GM18519 (cell line): Measurements from ENCODE around the gene GCN1.
"Not testable (repeated sequence)": the region's sequence is repeated elsewhere in the genome, so short reads cannot be mapped to it uniquely, and the experiment has no call there.

ENCODE experiments used
- ATAC-seq: cut with Tn5 transposase; IDR thresholded peaks from one replicate; pipeline ENCODE4 v1.9.1; 2021; ENCODE audit warnings: mild to moderate bottlenecking, moderate library complexity; ENCODE audit not compliant: unreplicated experiment, low FRiP score

Gene GCN1

DNA sequence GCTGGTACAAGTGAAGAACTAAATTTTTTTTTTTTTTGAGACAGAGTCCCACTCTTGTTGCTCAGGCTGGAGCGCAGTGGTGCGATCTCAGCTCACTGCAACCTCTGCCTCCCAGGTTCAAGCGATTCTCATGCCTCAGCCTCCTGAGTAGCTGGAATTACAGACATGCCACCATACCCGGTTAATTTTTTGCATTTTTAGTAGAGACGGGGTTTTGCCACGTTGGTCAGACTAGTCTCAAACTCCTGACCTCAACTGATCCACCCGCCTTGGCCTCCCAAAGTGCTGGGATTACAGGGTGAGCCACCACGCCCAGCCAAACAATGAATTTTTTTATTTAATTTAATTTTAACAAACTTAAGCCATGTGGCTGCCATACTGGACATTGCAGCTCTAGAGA lies 1.2 kb downstream of the GCN1 start:
- not testable (repeated sequence) for ATAC-seq

- no peak for ATAC-seq
Observed at GRCh38 chr12:120190985-120191480, 3.5 kb downstream of the GCN1 start.

GRCh38 chr12:120190386-120190785 lies 4.1 kb downstream of the GCN1 start:
- no peak for ATAC-seq

DNA sequence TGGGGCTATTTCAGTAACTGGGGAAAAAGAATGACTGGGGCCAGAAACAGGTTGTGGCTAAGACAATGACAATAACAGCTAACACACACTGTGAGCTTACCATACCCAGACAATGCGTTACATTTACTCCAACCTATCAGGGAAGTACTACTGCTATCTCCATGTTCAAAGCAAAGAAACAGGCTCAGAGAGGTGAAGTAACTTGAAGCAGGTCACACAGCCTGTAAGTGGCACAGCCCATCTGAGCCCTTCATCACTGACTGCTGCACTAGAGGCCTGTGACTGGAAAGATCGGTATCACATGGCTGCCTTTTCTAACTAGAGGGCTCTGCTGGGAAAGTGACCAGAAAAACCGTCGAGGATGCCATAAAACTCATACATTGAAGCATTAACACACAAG lies 7.9 kb downstream of the GCN1 start:
- ATAC-seq = no peak

DNA sequence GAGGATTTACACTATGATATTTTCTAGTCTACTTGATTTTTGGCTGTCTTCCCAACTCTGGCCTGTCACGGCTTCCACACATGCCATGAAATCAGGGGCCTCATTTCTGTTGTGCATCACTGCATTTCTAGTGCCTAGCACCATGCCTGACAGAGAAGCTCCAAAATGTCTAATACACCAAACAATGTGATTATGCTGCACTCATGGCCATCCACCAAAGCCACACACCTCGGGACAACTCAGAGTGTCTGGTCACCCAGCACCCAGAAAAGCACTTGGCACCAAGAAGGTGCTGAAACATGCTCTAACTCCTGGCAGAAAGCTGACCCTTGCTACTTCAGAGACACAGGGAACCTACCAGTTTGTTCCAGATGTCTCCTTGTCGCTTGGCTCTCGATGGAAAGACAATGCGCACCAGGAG lies 11.3 kb downstream of the GCN1 start:
- ATAC-seq = no peak

DNA sequence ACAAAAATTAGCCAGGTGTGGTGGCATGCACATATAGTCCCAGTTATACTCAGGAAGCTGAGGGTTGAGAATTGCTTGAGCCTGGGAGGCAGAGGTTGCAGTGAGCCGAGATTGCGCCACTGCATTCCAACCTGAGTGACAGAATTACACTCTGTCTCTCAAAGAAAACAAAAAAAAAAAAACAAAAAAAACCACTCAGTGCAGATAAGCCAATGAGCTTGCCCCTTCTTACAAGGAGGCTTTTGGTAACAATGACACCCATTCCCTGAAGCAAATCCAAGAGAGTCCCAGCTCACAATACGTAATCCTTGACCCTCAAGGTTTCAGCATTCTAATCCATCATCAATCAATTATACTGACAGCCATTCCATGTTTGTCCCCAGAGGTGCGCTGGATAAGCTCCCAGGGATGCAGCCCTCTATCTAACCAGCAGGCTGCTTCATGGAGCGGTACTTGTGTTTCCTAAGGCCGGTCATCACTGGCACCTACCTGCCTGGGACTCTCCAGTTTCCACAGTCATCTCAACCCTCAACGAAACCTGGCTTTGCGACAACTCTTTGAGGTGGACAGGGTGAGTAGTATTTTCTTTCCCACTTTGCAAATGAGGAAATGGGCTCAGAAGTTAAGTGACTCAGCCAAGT lies 12.4 kb downstream of the GCN1 start:
- no peak for ATAC-seq

DNA sequence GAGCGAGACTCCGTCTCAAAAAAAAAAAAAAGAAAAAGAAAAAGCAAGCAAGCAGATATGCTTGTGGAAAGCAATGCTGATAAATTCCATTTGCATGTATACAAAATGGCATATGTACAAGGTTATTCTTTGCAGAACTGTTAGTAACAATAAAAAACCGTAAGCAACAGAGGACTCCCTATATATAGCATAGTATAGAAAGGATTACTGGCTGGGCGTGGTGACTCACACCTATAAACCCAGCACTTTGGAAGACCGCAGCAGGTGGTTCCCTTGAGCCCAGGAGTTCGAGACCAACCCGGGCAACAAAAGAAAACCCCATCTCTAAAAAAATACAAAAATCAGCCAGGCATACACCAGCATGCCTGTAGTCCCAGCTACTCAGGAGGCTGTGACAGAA lies 13.5 kb downstream of the GCN1 start:
- ATAC-seq = no peak

GRCh38 chr12:120175537-120175936 lies 19.0 kb downstream of the GCN1 start:
- ATAC-seq = no peak

- no peak for ATAC-seq
Observed at GRCh38 chr12:120175062-120175461, 19.5 kb downstream of the GCN1 start.

- no peak for ATAC-seq
Observed at GRCh38 chr12:120172053-120172452, 22.5 kb downstream of the GCN1 start.

DNA sequence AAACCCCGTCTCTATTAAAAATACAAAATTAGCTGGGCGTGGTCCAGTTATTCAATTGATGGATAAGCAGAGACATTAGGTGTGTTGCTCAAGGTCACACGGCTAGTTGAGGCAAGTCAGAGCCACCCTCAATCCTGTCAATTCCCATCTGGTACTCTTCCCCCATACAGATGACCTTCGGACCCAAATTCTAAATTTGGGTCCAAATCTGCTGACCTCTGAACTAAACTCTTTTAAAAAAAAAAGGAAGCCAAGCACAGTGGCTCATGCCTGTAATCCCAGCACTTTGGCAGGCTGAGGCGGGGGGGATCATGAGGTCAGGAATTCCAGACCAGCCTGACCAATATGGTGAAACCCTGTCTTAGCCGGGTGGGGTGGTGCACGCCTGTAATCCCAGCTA lies 23.9 kb downstream of the GCN1 start:
- ATAC-seq = no peak

DNA sequence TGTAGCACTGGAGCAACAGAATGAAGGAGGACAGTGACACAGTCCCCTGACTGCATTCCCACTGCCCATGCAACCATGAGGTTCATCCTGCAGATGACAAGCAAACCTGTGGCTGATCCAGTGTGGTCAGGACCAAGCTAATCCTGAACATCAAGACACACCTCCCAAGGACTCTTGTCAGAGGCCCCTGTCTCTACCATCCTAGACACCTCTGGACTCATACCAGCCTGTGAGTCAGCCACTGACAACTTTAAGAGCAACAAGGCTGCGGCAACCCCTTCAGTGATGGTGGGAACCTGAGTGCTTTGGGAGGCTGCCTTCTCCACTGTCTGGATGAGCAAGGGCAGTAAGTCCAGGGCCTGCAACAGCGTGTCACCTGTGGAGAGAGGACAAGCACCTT lies 24.6 kb downstream of the GCN1 start:
- no peak for ATAC-seq

- no peak for ATAC-seq
Observed at GRCh38 chr12:120168337-120168736, 26.2 kb downstream of the GCN1 start.

DNA sequence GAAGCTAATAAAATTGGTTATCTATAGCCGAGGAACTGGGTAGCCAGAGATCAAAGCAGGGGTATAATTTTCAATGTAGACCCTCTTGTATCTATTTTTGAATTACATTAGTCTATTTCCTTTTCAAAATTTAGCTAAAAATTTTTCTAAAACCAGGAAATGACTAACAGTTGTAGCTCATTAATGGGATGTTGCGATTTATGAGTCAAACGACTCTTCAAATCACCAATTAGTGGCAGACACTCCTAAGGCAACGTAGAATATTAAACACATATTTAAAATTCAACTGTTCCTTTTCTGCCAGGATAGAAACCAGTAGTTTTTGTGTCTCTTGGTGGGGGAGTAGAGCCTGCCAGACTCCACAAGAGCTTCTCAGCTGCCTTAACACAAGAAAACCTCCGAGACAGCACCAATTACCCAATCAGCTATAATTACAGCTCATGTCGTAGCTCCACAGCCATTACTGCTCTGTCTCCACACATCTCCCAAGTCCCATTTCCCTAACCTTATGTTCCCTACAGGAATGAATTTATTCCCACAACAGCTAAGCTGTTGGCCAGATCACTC lies 26.9 kb downstream of the GCN1 start:
- ATAC-seq = no peak

DNA sequence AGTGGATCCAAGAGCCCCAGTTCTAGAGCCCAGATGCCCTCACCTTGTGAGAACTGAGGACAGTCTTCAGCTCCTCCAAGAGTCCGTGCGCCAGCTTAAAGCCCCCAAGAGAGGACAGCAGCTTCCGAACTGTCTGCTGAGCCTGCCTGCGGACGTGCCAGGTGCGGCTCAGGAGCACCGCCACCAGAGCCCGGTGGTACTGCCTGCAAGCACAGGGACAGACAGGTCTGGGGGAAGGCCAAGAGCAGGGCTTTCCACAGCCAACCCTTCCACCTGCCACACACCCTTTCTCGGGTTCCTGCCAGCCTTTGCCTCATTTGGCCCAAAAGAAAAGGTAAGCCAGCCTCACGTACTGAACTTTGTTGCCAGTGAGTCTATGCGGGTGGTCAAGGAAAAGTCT lies 30.2 kb downstream of the GCN1 start:
- ATAC-seq = no peak

DNA sequence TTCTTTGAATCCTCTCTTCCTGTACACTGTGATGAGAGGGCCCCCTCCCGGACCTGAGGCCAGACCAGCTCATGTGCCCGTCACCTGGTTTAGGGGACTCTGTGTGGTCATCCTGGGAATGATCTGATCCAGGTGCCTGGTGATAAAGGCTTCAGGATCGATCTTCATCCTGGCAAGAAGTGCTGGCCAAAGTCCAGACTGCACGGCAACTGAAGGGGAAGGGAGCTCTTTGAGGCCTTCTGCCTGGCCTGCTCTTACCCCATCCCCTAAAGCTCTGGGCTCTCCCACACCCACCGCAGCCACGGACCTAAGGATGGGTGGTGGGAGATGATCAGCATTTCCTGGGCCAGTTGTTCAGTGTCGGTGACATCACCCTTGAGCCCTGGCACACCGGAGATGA lies 31.8 kb downstream of the GCN1 start:
- ATAC-seq = no peak

DNA sequence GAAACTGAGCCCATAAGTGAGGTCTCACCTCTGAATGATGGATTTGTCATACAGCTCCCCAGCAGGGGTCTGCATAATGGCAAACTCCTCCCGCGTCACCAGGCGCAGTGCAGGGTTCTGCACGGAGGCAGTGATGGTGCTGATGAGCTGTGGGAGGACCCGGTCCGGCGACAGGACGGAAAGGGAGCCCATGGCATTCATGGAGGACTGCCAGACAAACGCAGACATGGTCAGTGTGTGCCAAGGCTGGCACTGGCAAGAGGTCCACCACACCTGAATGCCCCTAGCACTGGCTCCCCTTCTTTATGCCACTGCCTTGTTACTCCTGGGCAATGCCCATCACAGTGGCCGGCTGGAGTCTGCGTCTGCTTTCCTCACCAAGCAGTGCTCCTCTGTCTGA lies 32.7 kb downstream of the GCN1 start:
- ATAC-seq = no peak

DNA sequence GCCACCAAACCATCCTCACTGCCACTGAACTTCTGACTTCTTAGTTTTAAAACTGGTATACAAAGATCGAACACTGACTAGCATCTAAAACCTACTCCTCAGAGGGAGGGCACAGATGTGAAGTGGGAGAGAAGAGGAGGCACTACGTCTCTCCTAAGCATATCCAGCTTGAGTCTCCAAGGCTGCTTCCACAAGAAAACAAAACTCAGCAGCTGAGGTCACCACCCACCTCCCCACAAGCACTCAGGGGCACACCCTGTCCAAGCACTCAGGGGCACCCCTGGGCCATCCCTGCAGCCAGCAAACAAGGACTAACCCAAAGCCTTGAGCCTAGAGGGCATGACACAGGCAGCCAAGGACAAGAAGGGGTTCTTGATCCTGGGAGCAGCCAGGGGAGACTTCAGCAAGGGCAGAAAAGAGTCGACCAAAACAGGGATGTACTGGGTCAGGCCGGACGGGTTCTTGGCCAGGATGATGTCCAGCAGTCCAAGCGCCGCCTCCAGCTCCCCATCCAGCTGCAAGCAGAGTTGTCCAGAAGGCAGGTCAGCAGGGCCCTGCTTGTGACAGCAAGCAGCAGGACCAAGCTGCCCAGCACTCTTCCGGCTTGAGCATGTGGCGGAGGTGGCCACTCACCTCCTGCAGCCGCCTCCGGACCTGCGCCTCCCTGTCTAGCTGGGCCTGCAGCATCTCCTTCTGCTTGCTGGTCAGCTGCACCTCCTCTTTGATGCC lies 34.8 kb downstream of the GCN1 start:
- ATAC-seq = no peak

- ATAC-seq = no peak
Observed at GRCh38 chr12:120158351-120158750, 36.2 kb downstream of the GCN1 start.

DNA sequence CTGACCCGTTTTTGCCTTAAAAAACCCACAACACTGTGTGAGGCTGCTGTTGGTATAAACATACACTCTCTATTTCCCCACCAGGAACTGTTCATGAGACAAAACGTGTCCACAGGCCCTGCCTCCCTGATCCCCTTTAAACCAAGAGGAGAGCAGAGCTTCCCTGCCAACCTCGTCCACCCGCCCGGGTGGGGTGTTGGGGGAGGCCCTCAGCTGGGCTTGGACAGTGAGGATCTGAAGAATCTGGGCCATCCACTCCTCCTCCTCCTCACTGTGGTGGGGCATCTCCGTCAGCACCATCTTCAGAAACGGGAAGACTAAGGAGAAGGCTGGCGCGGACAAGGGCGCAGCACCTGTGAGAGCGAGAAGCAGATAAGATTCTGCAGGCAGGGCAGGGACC lies 36.8 kb downstream of the GCN1 start:
- ATAC-seq = no peak

GRCh38 chr12:120156315-120157259 lies 37.9 kb downstream of the GCN1 start:
- ATAC-seq = no peak
